ENCODE data around the gene CCDC106. TPM values are rescaled to one million over a fixed set of nuclear protein-coding genes. Genes with fewer than 3 reads are reported as not detected.
A peak's percentile ranks its signal among the peaks of the same experiment; 100 is the strongest.

The CCDC106 gene
- total RNA-seq, 1 experiment from 2014 or later, result 19.9 TPM

- Histone ChIP-seq H3K9ac (ENCODE audit: extremely low read depth, insufficient read length, low read length) (no peak overlapping the region), H4K8ac (replicated peaks; ENCODE audit: insufficient read length, low read depth, low read length) (no peak overlapping the region), H4K91ac (ENCODE audit: insufficient read length, low read depth, low read length) (no peak overlapping the region), H4K20me1 (ENCODE audit: control insufficient read depth, insufficient read depth, insufficient read length) (no peaks in the 10 kb centered on the region), H3T11ph (ENCODE audit: low read length) (no peak overlapping the region), H3K56ac (ENCODE audit: insufficient read length, low read depth, low read length) (no peak overlapping the region), H3K4ac (ENCODE audit: low read depth, low read length) (no peak overlapping the region), H3K14ac (ENCODE audit: insufficient read depth, low read length) (no peak overlapping the region), H3K18ac (ENCODE audit: insufficient read length, low read depth, low read length) (no peak overlapping the region), H3K79me2 (ENCODE audit: insufficient read depth, low read length) (no peaks in the 10 kb centered on the region), H3K4me2 (ENCODE audit: insufficient read depth, insufficient read length, low read length) (peak overlapping the region; percentile 25), H2AFZ (ENCODE audit: low read length) (no peak overlapping the region), H4K5ac (ENCODE audit: insufficient read length, low read depth, low read length) (no peak overlapping the region), H3K9me3 (ENCODE audit: control insufficient read depth, low read depth, low read length) (no peaks in the 10 kb centered on the region), H3K23ac (ENCODE audit: insufficient read length, low read depth, low read length) (no peak overlapping the region), H2BK20ac (ENCODE audit: low read depth, low read length, poor library complexity, severe bottlenecking) (no peak overlapping the region), H3K27me3 (ENCODE audit: insufficient read depth, low read length) (no peaks in the 10 kb centered on the region), H3K4me1 (ENCODE audit: insufficient read depth, low read length) (no peaks in the 10 kb centered on the region), H3K23me2 (ENCODE audit: insufficient read length, low read depth, low read length, poor library complexity, severe bottlenecking) (no peaks in the 10 kb centered on the region), H2BK12ac (ENCODE audit: insufficient read length, low read depth, low read length) (no peak overlapping the region), H2AK5ac (ENCODE audit: insufficient read length, low read length) (no peak overlapping the region), H2BK15ac (ENCODE audit: low read depth, low read length) (no peak overlapping the region), H3K79me1 (ENCODE audit: insufficient read depth, low read depth, low read length, poor library complexity, severe bottlenecking) (no peaks in the 10 kb centered on the region), H3K27ac (ENCODE audit: insufficient read length, low read depth, low read length) (no peak overlapping the region), H2BK5ac (ENCODE audit: insufficient read length, low read length) (no peak overlapping the region), H2BK120ac (ENCODE audit: low read depth, low read length, poor library complexity, severe bottlenecking) (no peak overlapping the region)
- TF ChIP-seq CTCF (conservative IDR thresholded peaks at IDR 0.05), result no peak
- Mint-ChIP-seq H3K27me3 (ENCODE audit: low read depth) (peaks cover 2% of the 10 kb centered on the region), H3K27ac (peak overlapping the region; percentile 70 to 99 (median 81); a peak in 4 of 7 replicates), H3K4me3 (peak overlapping the region; percentile 85 to 89), H3K4me1 (peaks cover 8 to 14% of the 10 kb centered on the region in 2 experiments), H3K36me3 (ENCODE audit: insufficient read depth in 1 of 3, low read depth in 3 of 3) (peaks cover 12 to 18% (median 17%) of the 10 kb centered on the region in 3 experiments; a peak in 6 of 7 replicates), H3K9me3 (no peaks in the 10 kb centered on the region; a peak in 1 of 5 replicates)
- no CpG with 5 or more reads among the region's 11 CpGs for WGBS (ENCODE audit: extremely low coverage, insufficient read length, low lambda C conversion rate)
- DNase-seq, result no peak
Observed at GRCh38 chr19:55625004-55625326, 23.0 kb upstream of the CCDC106 start.

Measured in H9 (cell line).